Islet precursor cell (in vitro differentiated cells): Measurements from ENCODE around the gene GNL2.
A peak's percentile ranks its signal among the peaks of the same experiment; 100 is the strongest.
"Not testable (repeated sequence)": the region's sequence is repeated elsewhere in the genome, so short reads cannot be mapped to it uniquely, and the experiment has no call there.

Source experiments
- DNase-seq: peaks from one replicate; pipeline ENCODE4 v3.0.0-alpha.2; 2018

The GNL2 gene

DNA sequence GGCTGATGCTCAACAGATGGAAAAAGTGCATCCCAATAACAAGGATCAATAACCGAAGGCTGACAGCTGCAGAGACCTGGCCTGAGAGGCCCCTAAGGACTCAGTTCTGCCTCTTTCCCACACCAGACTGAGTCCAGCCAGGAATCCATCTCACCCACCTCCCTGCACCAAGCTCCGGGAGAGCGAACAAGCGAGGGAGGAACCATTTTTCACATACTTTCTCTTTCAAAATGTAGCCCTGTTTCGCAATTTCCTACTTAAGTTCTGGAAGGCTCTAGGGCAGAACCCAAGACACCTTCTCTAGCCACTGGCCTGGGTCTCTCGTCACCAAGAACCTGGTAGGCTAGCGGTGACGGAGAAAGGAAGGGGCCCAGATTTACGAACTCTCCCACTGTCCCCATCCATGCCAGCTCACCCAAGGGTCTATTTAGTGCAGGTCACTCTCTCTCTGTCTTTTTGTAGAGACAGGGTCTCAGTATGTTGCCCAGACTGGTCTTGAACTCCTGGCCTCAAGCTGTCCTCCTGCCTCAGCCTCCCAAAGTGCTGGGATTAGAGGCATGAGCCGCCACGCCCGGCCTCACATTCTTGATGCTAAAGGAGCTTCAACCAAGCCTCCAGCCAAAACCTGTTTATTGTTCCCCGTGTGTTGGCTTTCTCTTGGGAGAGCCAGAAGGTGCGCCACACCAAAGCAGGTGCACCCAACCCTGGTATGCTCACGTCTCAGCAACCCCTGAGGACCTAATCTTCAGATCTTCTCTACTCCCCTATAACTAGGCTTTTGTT, 10.9 kb upstream of the GNL2 start:
- DNase-seq = no peak

DNA sequence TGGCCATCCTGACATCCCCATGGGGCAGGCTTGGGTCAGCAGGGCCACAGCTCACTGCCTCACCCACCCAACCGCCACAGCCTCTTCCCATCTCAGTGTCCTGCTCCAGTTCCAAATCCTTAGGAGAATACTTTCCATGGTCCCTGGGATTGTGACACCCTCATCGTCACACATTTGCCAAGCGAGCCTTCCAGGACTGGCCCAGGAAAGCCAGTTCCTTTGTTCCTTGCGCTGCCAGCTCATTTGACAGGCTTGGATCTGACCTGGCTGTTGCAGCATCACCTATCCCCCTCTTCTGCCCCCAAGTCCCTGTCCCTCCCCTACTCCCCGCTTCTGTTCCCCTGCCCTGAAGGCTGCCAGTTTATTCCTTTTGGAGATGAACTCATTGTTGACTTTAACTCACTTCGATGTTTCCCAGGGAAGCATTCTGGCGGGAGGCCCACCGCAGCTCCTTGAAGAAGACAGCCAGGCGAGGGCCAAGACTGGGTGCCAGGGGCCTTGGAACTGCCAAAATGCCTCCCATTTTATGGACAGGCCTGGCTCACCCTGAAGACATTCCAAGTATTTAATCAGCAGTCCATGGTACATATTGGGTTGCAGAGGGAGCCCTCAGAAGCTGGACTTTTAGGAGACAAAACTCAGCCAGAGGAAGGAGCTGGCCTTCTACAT, 10.2 kb upstream of the GNL2 start:
- DNase-seq = no peak

DNA sequence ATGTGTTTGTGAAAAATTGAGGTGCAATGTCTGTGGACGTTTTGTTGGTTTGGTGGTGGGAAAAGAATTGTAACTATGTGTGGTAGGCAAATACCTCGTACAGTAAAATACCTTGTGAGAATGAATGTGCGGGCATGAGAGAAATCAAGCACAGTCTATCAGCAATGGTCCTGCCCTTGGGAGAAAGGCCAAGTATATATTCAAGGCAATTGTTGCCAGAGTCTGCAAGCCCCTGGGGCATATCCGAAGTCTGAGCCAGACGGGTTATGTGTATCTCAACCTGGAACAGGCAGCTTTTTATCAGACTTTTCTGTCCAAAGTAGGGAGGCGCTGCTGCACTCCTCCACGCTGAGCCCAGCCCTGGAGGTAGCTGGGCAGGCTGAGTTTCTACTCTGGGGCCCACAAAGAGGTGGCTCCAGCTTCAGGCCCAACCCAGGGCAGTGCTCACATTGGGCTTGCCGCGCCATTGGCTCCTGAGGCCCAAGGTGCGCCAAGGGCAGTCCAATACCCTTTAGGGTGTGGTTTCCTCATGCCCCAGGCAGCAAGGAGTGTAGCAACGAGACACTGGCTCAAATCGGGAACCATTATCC, 9.4 kb upstream of the GNL2 start:
- no peak for DNase-seq

DNA sequence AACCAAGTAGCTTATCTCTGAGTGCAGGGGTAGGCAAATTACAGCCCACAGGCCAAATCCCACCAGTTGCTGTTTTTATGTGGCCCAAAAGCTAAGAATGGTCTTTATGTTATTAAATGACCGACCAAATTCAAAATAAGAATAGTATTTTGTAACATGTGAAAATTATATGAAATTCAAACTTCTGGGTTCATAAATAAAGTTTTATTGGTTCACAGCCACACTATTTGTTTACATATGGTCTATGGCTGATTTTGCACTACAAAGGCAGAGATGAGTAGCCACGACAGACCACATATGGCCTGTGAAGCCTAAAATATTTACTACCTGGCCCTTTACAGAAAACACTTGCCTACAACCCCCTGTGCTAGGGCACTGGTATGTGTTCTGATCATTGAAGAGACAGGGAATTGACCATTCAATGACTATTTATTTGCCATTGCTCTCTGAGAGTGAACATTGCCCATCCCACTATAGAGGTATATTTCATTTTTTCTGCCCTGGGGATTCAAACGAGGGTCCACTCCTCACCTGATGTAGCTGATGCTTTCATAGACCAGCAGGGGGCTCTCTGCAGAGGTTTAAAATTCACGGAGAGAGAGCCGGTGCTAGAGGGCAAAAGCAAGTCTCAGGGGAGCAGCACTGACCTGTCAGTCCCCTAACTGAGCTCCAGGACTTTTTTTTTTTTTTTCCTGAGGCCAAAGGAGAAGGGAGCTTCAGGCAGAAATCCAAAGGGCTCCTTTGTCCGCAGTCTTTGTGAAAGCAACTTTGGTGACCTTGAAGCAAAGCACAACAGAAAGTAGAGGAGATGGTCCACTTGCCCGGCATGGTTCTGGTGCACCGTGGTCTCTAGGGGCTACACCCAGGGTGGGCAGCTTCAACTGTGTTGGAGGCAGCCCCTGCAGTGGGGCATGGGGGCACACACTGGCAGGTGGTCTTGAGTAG, 7.3 kb upstream of the GNL2 start:
- peak; percentile 65 for DNase-seq

DNA sequence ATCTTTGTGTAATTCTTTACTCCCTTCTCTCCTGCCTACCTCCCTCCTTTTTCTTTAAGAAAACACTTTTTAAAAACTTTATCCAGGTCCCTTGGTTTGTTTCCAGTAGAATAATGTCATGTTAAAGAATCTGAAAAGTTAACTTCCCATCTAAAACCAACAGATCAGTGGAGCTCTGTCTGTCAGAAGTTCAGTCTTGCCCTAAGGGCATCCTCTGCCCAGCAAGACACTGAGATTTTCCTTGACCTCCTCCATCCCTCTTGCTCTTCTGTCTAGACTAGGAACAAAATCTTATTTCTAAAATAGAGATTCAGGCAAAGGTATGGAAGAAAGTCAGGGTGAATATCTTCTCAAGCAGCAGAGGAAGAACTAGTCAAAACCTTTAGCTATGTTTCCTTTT, 5.7 kb upstream of the GNL2 start:
- no peak for DNase-seq

DNA sequence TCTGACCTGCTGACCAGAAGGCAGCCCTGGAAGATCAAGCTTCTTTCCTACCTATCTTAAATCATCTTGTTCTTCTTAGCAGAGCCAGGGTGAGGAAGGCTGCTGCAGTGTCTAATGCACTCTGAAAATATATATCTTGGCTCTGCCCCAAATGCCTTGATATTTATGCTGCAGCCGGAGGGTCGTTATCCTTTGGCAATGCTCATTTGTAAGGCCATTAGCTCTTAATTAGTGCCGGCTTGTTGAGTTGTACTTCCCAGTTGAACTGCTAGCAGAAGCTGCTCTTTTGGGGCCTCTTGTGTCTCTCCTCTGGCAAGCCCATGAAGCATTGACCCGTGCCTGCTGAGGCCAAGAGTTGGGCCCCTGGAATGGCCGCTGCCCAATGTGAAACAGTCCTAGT, 4.2 kb upstream of the GNL2 start:
- DNase-seq = no peak

DNA sequence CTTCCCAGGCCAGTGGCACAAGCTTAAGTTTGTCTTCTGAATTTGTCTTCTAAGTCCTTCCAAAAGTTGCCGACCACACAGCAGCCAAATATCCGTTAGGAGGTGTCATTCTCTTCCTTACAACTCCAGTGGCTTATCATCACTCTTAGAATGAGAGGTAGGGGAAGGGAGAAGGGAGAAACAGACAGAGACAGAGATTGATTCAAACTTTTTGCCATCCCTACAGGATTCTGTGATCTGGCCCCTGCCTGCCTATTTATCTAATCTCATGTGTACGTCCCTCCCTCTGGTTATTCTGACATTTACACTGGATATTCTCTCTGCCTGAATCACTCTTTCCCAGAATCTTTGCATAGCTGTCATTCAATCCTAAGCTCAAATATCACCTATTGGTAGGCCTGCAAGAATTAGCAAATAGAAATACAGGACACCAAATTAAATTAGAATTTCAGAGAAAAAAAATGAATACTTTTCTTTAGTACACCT, 488 bp upstream of the GNL2 start:
- no peak for DNase-seq

DNA sequence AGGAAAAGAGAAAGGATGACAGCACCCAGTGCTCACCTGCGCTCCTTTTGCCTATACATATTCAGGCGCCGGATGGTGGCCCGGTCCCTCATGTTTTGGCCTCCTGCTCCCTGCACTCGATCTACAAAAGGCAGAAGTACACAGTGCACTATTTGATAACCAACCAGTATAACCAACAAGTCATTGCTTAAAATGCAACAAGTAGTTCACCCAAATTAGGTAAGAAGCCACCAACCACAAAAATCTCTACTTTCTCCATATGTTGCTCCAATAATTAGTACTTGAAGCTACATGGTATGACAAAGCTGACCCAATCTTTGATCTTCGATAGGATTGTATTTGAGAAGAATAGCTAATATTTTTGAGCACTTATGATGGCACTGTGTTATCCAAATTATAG, 2.0 kb downstream of the GNL2 start:
- no peak for DNase-seq

DNA sequence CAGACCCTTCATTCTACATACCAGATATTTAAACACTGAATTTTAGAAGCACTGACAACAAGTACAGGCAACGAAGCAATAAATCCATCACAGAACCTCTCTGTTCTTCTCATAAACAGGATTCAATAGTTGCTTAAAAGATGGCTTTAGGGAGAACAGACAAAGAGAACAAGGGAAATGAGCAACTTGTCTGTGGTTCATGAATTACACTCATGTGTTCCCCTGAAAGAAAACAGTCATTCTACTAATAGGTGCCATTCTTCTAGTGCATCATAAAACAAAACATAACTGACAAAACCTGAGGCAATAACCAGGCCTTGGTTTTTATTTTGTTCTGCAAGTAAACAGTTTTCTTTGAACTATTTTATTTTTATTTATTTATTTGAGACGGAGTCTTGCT, 6.8 kb downstream of the GNL2 start:
- DNase-seq = no peak

DNA sequence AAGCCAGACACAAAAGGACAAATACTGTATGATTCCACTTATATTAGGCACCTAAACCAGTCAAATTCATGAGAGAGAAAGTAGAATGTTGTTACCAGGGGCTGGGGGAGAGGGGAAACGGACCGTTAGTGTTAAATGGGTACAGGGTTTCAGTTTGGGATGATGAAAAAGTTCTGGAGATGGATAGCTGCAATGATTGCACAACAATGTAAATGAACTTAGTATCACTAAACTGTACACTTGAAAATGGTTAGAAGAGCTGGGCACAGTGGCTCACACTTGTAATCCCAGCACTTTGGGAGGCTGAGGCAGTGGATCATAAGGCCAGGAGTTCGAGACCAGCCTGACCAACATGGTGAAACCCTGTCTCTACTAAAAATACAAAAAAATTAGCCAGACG, 11.2 kb downstream of the GNL2 start:
- DNase-seq = not testable (repeated sequence)

DNA sequence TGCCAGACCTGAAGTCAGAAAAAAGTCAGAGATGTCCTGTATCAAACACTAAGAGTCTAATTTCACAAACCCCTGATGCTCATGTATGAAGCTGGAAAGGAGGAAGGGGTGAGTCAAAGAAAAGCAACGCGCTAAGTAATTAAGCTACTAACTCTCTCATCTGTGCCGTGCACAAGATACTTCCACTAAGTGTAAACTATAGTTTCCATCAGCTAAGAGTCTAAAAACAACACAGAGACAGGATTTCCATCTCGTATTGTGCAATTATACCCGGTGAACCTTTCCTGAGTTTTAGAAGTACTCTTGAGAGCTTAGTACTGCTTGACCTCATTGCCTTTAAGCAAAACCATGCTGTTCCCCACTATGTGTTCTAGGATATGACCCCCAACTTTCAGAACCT, 20.0 kb downstream of the GNL2 start:
- DNase-seq = no peak

DNA sequence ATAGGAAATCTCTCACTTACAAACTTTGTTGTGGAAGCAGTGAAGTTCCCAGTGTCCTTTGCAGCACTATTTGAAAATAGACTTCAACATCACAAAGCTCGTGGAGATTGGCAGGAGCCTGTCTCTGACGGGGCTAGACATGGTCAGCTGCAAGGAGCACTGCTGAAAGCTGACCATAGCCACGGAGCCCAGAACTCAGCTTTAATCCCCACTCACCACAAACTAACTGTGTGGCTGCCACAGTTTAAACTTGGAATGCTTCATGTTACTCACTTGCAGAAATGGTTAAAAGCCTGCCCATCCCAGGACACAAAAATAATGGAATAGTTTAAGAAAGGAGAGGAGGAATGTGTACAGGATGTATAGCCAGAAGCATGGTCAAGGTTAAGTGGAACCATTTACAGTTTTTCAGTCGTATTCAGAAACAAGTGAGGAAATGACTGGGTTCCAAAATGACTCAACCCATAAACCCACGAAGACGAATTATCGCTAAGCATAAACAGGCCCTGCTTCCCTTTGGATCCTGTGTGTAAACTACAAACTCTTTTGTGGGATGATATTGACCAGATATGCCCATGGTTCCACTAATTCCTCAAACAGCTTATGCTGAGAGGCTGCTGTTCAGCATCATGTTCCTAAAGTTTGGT, 20.8 kb downstream of the GNL2 start:
- no peak for DNase-seq

DNA sequence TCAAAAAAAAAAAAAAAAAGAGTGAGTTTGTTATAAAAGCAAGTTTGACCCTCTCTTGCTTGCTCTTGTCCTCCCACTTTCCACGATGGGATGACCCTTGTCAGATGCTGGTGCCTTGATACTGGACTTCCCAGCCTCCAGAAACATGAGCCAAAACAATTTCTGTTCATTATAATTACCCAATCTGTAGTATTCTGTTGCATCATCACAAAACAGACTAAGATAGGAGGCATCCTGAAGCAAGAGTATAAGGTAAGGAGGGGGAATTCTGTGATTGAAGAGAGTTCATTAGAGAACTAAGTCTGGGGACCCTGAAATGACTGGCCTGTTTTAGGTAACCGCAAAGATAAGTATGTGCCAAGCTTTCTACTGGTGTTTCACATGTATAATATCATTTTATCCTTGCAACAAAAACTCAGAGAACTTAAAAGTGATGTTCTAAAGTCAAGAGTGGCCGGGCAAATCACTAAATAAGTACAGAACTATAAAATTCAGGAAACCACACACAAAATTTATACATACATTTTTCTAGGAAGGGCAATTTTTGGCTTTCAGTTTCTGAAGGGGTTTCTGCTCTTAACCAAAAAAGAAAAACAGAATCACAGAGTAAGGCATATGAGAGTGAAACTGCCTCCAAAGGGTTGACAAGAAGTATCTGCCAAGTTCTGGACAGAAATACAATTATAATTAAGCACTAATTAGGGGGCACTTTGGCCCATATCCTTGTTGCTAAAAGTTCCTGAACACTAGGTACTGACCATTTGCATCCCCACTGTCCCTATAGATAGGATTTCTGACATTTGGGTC, 25.0 kb downstream of the GNL2 start:
- DNase-seq = no peak

DNA sequence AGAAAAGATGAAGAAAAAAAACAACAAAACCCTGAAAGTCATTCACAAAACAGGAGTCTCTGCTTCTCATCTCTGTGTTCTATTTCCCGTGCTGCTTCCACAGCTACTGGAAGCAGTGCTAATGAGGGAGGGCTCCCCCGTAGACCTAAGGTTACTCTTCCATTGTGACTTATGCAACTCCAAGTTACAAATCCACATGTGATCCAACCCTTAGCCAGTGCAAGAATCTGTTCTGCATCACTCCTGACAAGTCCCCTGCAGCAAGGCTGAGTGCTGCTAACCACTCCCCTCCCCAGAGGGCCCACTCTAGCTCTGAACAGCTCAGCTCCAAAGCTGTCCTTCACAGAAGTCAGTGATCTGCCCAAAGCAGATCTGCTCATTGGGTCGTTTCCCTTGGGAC, 28.7 kb downstream of the GNL2 start:
- no peak for DNase-seq

DNA sequence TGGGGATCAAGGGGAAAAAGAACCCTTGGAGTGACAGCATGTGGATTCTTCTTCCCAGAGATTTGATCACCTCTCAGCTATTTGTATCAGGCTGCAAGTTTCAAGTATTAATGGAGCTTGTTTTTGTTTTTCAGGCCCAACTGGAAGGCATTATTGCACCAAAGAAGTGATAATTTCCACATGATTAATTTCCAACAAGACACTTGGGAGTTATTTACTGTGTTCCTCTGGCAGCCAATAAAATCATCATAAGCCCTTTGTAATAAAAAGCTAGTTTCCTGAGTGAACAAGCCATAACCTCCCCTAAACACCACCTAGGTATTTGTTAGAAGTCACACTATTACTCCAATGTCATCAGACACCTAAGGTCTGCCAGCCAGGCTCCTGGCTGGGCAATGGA, 30.8 kb downstream of the GNL2 start:
- DNase-seq = no peak

DNA sequence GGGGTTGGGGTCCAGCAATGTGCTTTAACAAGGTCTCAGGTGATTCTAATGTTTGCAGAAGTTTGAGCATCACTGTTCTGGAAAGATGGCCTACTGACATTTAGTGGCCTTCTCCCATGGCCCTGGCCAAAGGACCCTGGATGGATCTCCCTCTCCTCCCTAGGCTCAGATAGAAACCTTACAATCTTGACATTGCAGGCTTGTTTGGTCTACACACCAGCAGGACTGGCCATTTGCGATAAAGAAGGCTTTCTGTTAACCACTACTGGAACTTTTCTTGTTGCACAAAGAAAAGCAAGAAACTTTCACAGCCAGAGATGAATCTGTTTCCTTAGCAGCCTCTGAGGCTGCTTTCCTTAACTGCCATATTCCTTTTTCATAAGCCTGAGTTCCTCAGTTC, 32.8 kb downstream of the GNL2 start:
- DNase-seq = no peak

DNA sequence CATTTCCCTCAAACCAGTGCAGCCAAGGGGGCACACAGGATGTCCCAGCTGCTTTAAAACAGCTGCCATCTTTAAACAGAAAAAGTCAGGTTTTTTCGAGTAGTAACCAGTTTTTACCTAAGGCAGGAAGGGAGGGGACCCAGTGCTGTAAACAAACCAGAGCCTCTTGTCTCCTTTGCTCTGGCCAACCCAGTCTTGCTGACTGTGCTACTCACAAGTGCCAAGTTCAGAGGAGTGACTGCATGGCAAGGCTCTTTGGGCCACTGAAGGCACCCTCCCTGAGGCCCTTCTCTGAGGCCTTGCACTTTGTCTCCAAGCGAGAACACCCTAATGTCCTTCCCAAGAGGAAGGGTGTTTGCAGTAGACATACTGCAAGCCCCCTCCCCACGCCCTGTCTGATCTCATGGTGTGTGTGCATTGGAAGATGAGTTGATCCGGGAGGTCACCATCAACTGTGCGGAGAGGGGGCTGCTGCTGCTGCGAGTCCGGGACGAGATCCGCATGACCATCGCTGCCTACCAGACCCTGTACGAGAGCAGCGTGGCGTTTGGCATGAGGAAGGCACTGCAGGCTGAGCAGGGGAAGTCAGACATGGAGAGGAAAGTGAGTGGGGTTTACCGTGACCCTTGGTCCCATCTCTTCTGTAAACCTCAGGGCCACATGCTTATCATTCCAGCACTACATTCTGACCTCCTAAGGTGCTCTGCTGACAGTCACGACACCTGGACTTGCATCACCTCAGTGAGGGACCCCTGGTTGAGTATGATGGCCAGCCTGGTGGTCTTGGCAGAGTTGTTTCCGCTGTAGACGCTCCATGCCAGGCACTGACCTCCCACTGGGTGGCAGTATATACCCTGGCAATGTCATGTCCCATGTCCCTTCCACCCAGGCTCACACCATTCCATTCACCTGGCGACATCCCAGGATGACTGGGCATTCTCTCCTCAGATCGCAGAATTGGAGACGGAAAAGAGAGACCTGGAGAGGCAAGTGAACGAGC, 34.3 kb downstream of the GNL2 start:
- peak; percentile 65 for DNase-seq

DNA sequence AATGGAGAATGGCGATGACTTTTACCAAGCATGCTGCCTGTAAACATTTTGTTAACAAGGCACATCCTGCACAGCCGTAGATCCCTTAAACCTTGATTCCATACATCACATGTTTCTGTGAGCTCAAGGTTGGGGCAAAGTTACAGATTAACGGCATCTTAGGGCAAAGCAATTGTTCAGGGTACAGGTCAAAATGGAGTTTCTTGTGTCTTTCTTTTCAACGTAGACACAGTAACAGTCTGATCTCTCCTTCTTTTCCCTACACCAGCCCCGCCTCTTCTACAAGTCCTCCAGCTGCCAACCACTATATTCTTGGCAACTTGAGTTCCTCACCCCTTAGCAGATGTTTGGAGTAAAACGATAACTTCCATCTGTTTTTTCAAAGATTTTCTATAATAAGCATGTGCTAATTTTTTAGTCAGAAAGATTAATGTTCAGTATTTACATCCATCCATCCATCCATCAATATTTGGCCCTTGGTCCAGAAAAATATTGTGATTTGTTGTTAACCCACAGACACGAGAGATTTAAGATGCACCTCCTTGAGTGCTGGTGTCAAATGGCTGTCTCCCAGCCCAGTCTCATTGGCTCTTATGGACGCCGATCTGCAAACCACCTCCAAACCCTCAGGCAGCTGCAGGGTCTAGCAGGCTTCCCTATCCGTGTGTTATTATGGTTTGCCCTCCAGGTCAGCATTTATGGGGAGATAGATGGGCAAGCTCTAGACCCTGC, 35.2 kb downstream of the GNL2 start:
- DNase-seq = no peak

DNA sequence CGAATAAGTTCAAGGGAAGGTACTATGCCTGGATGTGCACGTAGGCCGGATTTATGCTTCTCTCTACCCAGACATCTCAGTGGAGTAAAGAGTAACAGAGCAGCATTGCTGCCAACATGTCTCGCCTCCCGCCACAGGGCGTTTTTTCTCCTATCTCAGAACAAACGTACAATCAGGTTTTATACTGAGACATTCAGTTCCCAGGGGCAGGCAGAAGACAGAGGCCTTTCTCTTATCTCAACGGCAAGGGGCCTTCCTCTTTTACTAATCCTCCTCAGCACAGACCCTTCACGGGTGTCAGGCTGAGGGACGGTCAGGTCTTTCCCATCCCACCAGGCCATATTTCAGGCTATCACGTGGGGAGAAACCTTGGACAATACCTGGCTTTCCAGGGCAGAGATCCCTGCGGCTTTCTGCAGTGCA, 35.8 kb downstream of the GNL2 start:
- not testable (repeated sequence) for DNase-seq

DNA sequence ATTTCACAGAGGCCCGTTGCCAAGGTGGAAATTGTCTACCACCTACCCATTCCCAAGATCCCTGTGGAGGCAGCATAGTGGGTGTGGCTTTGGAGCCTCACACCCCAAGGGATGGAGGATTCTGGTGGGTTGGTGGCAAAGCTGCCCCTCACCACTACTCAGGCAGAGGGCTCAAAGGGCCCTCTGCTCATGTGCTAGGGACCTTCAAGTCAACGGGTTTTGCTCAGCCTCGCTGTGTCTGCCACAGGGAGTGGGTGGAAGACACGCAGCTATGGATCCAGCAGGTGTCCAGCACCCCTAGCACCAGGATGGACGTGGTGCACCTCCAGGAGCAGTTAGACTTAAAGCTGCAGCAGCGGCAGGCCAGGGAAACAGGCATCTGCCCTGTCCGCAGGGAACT, 36.7 kb downstream of the GNL2 start:
- DNase-seq = no peak
